ENCODE results near the gene LAMA3.

The LAMA3 gene

GRCh38 chr18:23921716-23922285, 232.5 kb downstream of the LAMA3 start:
- no peak for DNase-seq

GRCh38 chr18:23922939-23923338, 233.7 kb downstream of the LAMA3 start:
- DNase-seq, result no peak

- no peak for DNase-seq
Observed at GRCh38 chr18:23924813-23925212, 235.6 kb downstream of the LAMA3 start.

GRCh38 chr18:23926571-23926970, 237.3 kb downstream of the LAMA3 start:
- DNase-seq, result no peak

- DNase-seq, result no peak
Observed at GRCh38 chr18:23927821-23928746, 238.8 kb downstream of the LAMA3 start.

GRCh38 chr18:23929362-23929930, 240.2 kb downstream of the LAMA3 start:
- no peak for DNase-seq

- DNase-seq, result no peak
Observed at GRCh38 chr18:23930002-23930401, 240.7 kb downstream of the LAMA3 start.

GRCh38 chr18:23932385-23933067, 243.3 kb downstream of the LAMA3 start:
- no peak for DNase-seq

GRCh38 chr18:23933407-23933806, 244.2 kb downstream of the LAMA3 start:
- DNase-seq, result no peak

- no peak for DNase-seq
Observed at GRCh38 chr18:23934252-23934651, 245.0 kb downstream of the LAMA3 start.

- DNase-seq, result no peak
Observed at GRCh38 chr18:23934863-23935262, 245.6 kb downstream of the LAMA3 start.

- peak; percentile 16 to 34 for DNase-seq
Observed at GRCh38 chr18:23935804-23936203, 246.6 kb downstream of the LAMA3 start.

GRCh38 chr18:23936381-23936958, 247.2 kb downstream of the LAMA3 start:
- no peak for DNase-seq

GRCh38 chr18:23938043-23938756, 248.9 kb downstream of the LAMA3 start:
- peak in 1 of 2 donors; percentile 18 for DNase-seq

- no peak for DNase-seq
Observed at GRCh38 chr18:23938901-23939341, 249.7 kb downstream of the LAMA3 start.

GRCh38 chr18:23939366-23939765, 250.1 kb downstream of the LAMA3 start:
- no peak for DNase-seq

- DNase-seq, result no peak
Observed at GRCh38 chr18:23939896-23940295, 250.6 kb downstream of the LAMA3 start.

- DNase-seq, result no peak
Observed at GRCh38 chr18:23941791-23942190, 252.5 kb downstream of the LAMA3 start.

- no peak for DNase-seq
Observed at GRCh38 chr18:23943104-23943503, 253.9 kb downstream of the LAMA3 start.

- no peak for DNase-seq
Observed at GRCh38 chr18:23943903-23944624, 254.8 kb downstream of the LAMA3 start.

GRCh38 chr18:23945416-23946079, 256.3 kb downstream of the LAMA3 start:
- DNase-seq, result no peak
